ENCODE results near the gene SLC24A3.

The SLC24A3 gene

DNA sequence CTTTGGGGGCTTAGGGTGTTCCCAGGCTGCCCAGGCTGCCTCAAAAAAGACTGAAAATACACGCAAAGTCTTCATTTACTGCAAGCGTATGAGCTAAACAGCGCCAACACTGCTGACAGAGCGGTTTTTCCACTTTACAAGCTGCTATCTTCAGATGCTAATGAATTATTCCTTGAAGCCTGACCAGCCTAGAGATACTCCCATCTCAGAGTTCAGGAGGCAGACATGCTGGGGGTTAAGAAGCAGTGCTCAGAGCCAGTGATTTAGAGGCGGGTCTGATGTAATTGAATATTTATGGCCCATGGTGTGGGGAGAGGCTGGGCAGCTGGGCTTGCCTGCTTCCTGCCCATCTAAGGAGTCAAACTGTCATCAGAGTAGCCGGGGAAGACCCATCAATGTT lies 241.4 kb downstream of the SLC24A3 start:
- no peak overlapping the region for H2BK15ac ChIP-seq (ENCODE audit: low read length)
- H2BK120ac ChIP-seq (ENCODE audit: low read depth, low read length), result no peak overlapping the region
- H3K27me3 ChIP-seq (ENCODE audit: control insufficient read depth in 3 of 3, insufficient read depth in 3 of 3, low read depth in 1 of 3, low read length in 3 of 3), result no peaks in the 10 kb centered on the region
- no peak for DNase-seq (ENCODE audit: low spot score)
- H3K36me3 ChIP-seq (replicated peaks in 1 of 2; ENCODE audit: control insufficient read depth in 2 of 2, insufficient read depth in 2 of 2, low read length in 2 of 2), result no peaks in the 10 kb centered on the region
- H3K79me1 ChIP-seq (ENCODE audit: low read depth, low read length), result no peaks in the 10 kb centered on the region
- WGBS, 2 donors (ENCODE audit: extremely low coverage in 2 of 2, insufficient read length in 2 of 2, insufficient replicate concordance in 1 of 2), result no CpG with 5 or more reads among the region's 6 CpGs
- peak overlapping the region; percentile 17 for H2AFZ ChIP-seq (ENCODE audit: low read length)
- H4K8ac ChIP-seq (ENCODE audit: low read depth, low read length), result no peak overlapping the region
- H3K23ac ChIP-seq (ENCODE audit: low read depth, low read length, poor library complexity), result no peak overlapping the region
- H3K4me2 ChIP-seq (ENCODE audit: insufficient read depth, low read length, poor library complexity, severe bottlenecking), result no peak overlapping the region
- H2BK12ac ChIP-seq (ENCODE audit: low read length), result no peak overlapping the region
- no peaks in the 10 kb centered on the region for H3K4me1 ChIP-seq (ENCODE audit: control insufficient read depth in 2 of 2, insufficient read depth in 1 of 2, low read depth in 1 of 2, low read length in 2 of 2)
- no peak overlapping the region for H3K14ac ChIP-seq (ENCODE audit: low read length)
- H4K91ac ChIP-seq (ENCODE audit: low read depth, low read length, poor library complexity), result no peak overlapping the region
- no peak overlapping the region for H2BK5ac ChIP-seq (ENCODE audit: low read length)
- H3K4me3 ChIP-seq (ENCODE audit: low read length in 2 of 2), result no peak overlapping the region
- H3K4ac ChIP-seq (ENCODE audit: low read length), result no peak overlapping the region
- no peak overlapping the region for H3K9ac ChIP-seq (ENCODE audit: low read depth, low read length, poor library complexity)
- H3K18ac ChIP-seq (ENCODE audit: low read length), result no peak overlapping the region
- H3K27ac ChIP-seq (replicated peaks; ENCODE audit: low read length), result no peak overlapping the region
- no peak overlapping the region for H2AK5ac ChIP-seq (ENCODE audit: low read depth, low read length)
- H3K9me3 ChIP-seq (replicated peaks in 1 of 2; ENCODE audit: control insufficient read depth in 2 of 2, insufficient read depth in 1 of 2, low read depth in 1 of 2, low read length in 2 of 2), result peaks cover 0 to 2% of the 10 kb centered on the region in 2 donors

GRCh38 chr20:19456595-19457395 lies 244.4 kb downstream of the SLC24A3 start:
- H3K9me3 ChIP-seq (replicated peaks in 1 of 2; ENCODE audit: control insufficient read depth in 2 of 2, insufficient read depth in 1 of 2, low read depth in 1 of 2, low read length in 2 of 2), result peaks cover 0 to 2% of the 10 kb centered on the region in 2 donors
- H3K9ac ChIP-seq (ENCODE audit: low read depth, low read length, poor library complexity), result no peak overlapping the region
- H4K8ac ChIP-seq (ENCODE audit: low read depth, low read length), result no peak overlapping the region
- no peaks in the 10 kb centered on the region for H3K36me3 ChIP-seq (replicated peaks in 1 of 2; ENCODE audit: control insufficient read depth in 2 of 2, insufficient read depth in 2 of 2, low read length in 2 of 2)
- H3K4me2 ChIP-seq (ENCODE audit: insufficient read depth, low read length, poor library complexity, severe bottlenecking), result no peak overlapping the region
- no peak overlapping the region for H2BK120ac ChIP-seq (ENCODE audit: low read depth, low read length)
- no peak overlapping the region for H2BK15ac ChIP-seq (ENCODE audit: low read length)
- no peak overlapping the region for H3K4me3 ChIP-seq (ENCODE audit: low read length in 2 of 2)
- H3K27ac ChIP-seq (replicated peaks; ENCODE audit: low read length), result no peak overlapping the region
- H3K18ac ChIP-seq (ENCODE audit: low read length), result no peak overlapping the region
- H2BK12ac ChIP-seq (ENCODE audit: low read length), result no peak overlapping the region
- no peak overlapping the region for H3K4ac ChIP-seq (ENCODE audit: low read length)
- H3K14ac ChIP-seq (ENCODE audit: low read length), result no peak overlapping the region
- H3K27me3 ChIP-seq (ENCODE audit: control insufficient read depth in 3 of 3, insufficient read depth in 3 of 3, low read depth in 1 of 3, low read length in 3 of 3), result no peaks in the 10 kb centered on the region
- H3K4me1 ChIP-seq (ENCODE audit: control insufficient read depth in 2 of 2, insufficient read depth in 1 of 2, low read depth in 1 of 2, low read length in 2 of 2), result no peaks in the 10 kb centered on the region
- H4K91ac ChIP-seq (ENCODE audit: low read depth, low read length, poor library complexity), result no peak overlapping the region
- no peak for DNase-seq (ENCODE audit: low spot score)
- WGBS, 2 donors (ENCODE audit: extremely low coverage in 2 of 2, insufficient read length in 2 of 2, insufficient replicate concordance in 1 of 2), result no CpG with 5 or more reads among the region's 2 CpGs
- H2BK5ac ChIP-seq (ENCODE audit: low read length), result no peak overlapping the region
- H3K23ac ChIP-seq (ENCODE audit: low read depth, low read length, poor library complexity), result no peak overlapping the region
- H3K79me1 ChIP-seq (ENCODE audit: low read depth, low read length), result no peaks in the 10 kb centered on the region
- H2AK5ac ChIP-seq (ENCODE audit: low read depth, low read length), result no peak overlapping the region
- no peak overlapping the region for H2AFZ ChIP-seq (ENCODE audit: low read length)

DNA sequence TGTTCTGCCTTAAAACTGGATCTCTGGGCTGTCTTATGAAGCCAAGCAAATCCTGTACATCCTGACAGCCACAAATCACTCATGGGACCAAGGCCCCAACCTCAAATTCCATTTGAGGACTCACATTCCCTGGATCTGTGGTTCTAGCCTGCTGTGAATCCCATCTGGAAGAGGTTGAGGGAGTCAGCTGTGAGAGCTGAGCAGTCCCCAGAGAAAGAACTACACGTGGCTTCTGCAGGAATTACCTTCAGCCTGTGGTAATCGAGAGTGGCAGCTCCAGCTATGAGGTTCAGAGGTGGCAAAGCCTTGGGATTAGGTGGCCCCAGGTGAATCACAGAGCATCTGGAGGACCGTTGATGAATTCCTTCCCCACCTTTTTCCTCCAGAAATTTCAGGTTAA lies 245.2 kb downstream of the SLC24A3 start:
- Histone ChIP-seq H3K14ac (ENCODE audit: low read length) (no peak overlapping the region), H3K4ac (ENCODE audit: low read length) (no peak overlapping the region), H3K4me3 (ENCODE audit: low read length in 2 of 2) (no peak overlapping the region), H2AFZ (ENCODE audit: low read length) (no peak overlapping the region), H2BK5ac (ENCODE audit: low read length) (no peak overlapping the region), H3K23ac (ENCODE audit: low read depth, low read length, poor library complexity) (no peak overlapping the region), H3K18ac (ENCODE audit: low read length) (no peak overlapping the region), H2BK12ac (ENCODE audit: low read length) (no peak overlapping the region), H3K36me3 (replicated peaks in 1 of 2; ENCODE audit: control insufficient read depth in 2 of 2, insufficient read depth in 2 of 2, low read length in 2 of 2) (no peaks in the 10 kb centered on the region), H3K9ac (ENCODE audit: low read depth, low read length, poor library complexity) (no peak overlapping the region), H4K91ac (ENCODE audit: low read depth, low read length, poor library complexity) (no peak overlapping the region), H2BK120ac (ENCODE audit: low read depth, low read length) (no peak overlapping the region), H3K27ac (replicated peaks; ENCODE audit: low read length) (no peak overlapping the region), H3K79me1 (ENCODE audit: low read depth, low read length) (no peaks in the 10 kb centered on the region), H3K4me1 (ENCODE audit: control insufficient read depth in 2 of 2, insufficient read depth in 1 of 2, low read depth in 1 of 2, low read length in 2 of 2) (no peaks in the 10 kb centered on the region), H4K8ac (ENCODE audit: low read depth, low read length) (no peak overlapping the region), H2BK15ac (ENCODE audit: low read length) (no peak overlapping the region), H3K4me2 (ENCODE audit: insufficient read depth, low read length, poor library complexity, severe bottlenecking) (no peak overlapping the region), H3K27me3 (ENCODE audit: control insufficient read depth in 3 of 3, insufficient read depth in 3 of 3, low read depth in 1 of 3, low read length in 3 of 3) (no peaks in the 10 kb centered on the region), H3K9me3 (replicated peaks in 1 of 2; ENCODE audit: control insufficient read depth in 2 of 2, insufficient read depth in 1 of 2, low read depth in 1 of 2, low read length in 2 of 2) (peaks cover 0 to 2% of the 10 kb centered on the region in 2 donors), H2AK5ac (ENCODE audit: low read depth, low read length) (no peak overlapping the region)
- no peak for DNase-seq (ENCODE audit: low spot score)
- WGBS, 2 donors (ENCODE audit: extremely low coverage in 2 of 2, insufficient read length in 2 of 2, insufficient replicate concordance in 1 of 2), result no CpG with 5 or more reads among the region's 3 CpGs

DNA sequence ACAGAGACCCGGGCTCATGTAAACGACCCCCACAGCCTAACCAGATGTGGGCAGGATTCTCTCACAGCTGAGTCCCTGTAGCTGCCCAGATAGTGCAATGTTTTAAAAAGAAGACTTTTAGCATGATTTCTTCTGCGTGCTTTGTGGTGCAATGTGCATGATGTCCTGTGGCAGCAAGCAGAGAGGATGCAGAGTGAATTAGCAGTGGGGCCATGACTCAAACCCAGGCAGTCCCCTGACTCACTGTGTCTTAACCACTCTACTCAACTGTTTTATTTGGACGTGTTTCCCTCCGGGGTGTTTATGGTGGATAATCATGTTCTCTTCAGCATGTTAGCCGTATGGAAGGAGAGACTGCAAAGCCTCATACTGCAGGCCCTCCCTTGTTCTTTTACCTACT lies 247.9 kb downstream of the SLC24A3 start:
- H4K91ac ChIP-seq (ENCODE audit: low read depth, low read length, poor library complexity), result no peak overlapping the region
- H3K14ac ChIP-seq (ENCODE audit: low read length), result no peak overlapping the region
- H3K4ac ChIP-seq (ENCODE audit: low read length), result no peak overlapping the region
- H2AK5ac ChIP-seq (ENCODE audit: low read depth, low read length), result no peak overlapping the region
- no peak overlapping the region for H3K9ac ChIP-seq (ENCODE audit: low read depth, low read length, poor library complexity)
- H3K9me3 ChIP-seq (replicated peaks in 1 of 2; ENCODE audit: control insufficient read depth in 2 of 2, insufficient read depth in 1 of 2, low read depth in 1 of 2, low read length in 2 of 2), result peaks cover 0 to 2% of the 10 kb centered on the region in 2 donors
- H3K27ac ChIP-seq (replicated peaks; ENCODE audit: low read length), result no peak overlapping the region
- no peak overlapping the region for H3K18ac ChIP-seq (ENCODE audit: low read length)
- no peak for DNase-seq (ENCODE audit: low spot score)
- H3K4me3 ChIP-seq (ENCODE audit: low read length in 2 of 2), result no peak overlapping the region
- H3K4me1 ChIP-seq (ENCODE audit: control insufficient read depth in 2 of 2, insufficient read depth in 1 of 2, low read depth in 1 of 2, low read length in 2 of 2), result no peaks in the 10 kb centered on the region
- whole genome bisulfite sequencing, 2 donors (ENCODE audit: extremely low coverage in 2 of 2, insufficient read length in 2 of 2, insufficient replicate concordance in 1 of 2), result no CpG with 5 or more reads among the region's 6 CpGs
- H3K36me3 ChIP-seq (replicated peaks in 1 of 2; ENCODE audit: control insufficient read depth in 2 of 2, insufficient read depth in 2 of 2, low read length in 2 of 2), result no peaks in the 10 kb centered on the region
- H3K27me3 ChIP-seq (ENCODE audit: control insufficient read depth in 3 of 3, insufficient read depth in 3 of 3, low read depth in 1 of 3, low read length in 3 of 3), result no peaks in the 10 kb centered on the region
- H2BK15ac ChIP-seq (ENCODE audit: low read length), result no peak overlapping the region
- H2AFZ ChIP-seq (ENCODE audit: low read length), result no peak overlapping the region
- no peak overlapping the region for H3K23ac ChIP-seq (ENCODE audit: low read depth, low read length, poor library complexity)
- H2BK5ac ChIP-seq (ENCODE audit: low read length), result no peak overlapping the region
- H3K79me1 ChIP-seq (ENCODE audit: low read depth, low read length), result no peaks in the 10 kb centered on the region
- no peak overlapping the region for H3K4me2 ChIP-seq (ENCODE audit: insufficient read depth, low read length, poor library complexity, severe bottlenecking)
- no peak overlapping the region for H4K8ac ChIP-seq (ENCODE audit: low read depth, low read length)
- H2BK120ac ChIP-seq (ENCODE audit: low read depth, low read length), result no peak overlapping the region
- no peak overlapping the region for H2BK12ac ChIP-seq (ENCODE audit: low read length)
